D721Med (cell line): ENCODE measurements around the gene TMOD2.

ENCODE experiments used
- DNase-seq: peaks from one replicate; pipeline ENCODE4 v3.0.0; 2011; ENCODE audit warnings: low spot score; ENCODE audit not compliant: insufficient read length
- FAIRE-seq: peaks from 2 replicates; lab custom pipeline; 2011; peaks lifted over from hg19 to GRCh38; lab: Jason Lieb, UNC
- CTCF ChIP-seq: IDR thresholded peaks from 2 replicates; pipeline ENCODE4 v1.5.1; 2012; ENCODE audit warnings: mild to moderate bottlenecking, control low read depth; ENCODE audit not compliant: insufficient read depth; ENCODE audit errors: missing control alignments

Gene TMOD2

GRCh38 chr15:51814606-51815005 lies 63.2 kb downstream of the TMOD2 start:
- TF ChIP-seq CTCF, result no peak
- DNase-seq (no peak), FAIRE-seq (no peak)

- DNase-seq (no peak), FAIRE-seq (no peak)
- TF ChIP-seq CTCF, result no peak
Measured at GRCh38 chr15:51816611-51817010, 65.2 kb downstream of the TMOD2 start.

GRCh38 chr15:51818150-51818549 lies 66.8 kb downstream of the TMOD2 start:
- no peak for TF ChIP-seq CTCF

GRCh38 chr15:51825698-51826097 lies 74.3 kb downstream of the TMOD2 start:
- FAIRE-seq, result no peak
- no peak for TF ChIP-seq CTCF
- no peak for DNase-seq

More at GRCh38 chr15:51818150-51818549, 66.8 kb downstream of the TMOD2 start:
- FAIRE-seq, result no peak
- DNase-seq, result no peak

- DNase-seq (no peak), FAIRE-seq (no peak)
- TF ChIP-seq CTCF, result no peak
Measured at GRCh38 chr15:51828621-51829375, 77.4 kb downstream of the TMOD2 start.

GRCh38 chr15:51829376-51830275 lies 78.2 kb downstream of the TMOD2 start, which contains the start of gene TMOD3:
Gene TMOD3, plus strand, starts transcription at chr15:51829653. Its CDS starts 33,232 bp downstream, at chr15:51862885.
- FAIRE-seq, result no peak

More at GRCh38 chr15:51829376-51830275, 78.2 kb downstream of the TMOD2 start, which contains the start of gene TMOD3:
- TF ChIP-seq CTCF, result no peak
- peak; percentile 74 for DNase-seq
